ENCODE measurements around the gene SORCS3. TPM values are rescaled to one million over a fixed set of nuclear protein-coding genes. Genes with fewer than 3 reads are reported as not detected.
A peak's percentile ranks its signal among the peaks of the same experiment; 100 is the strongest.

Gene SORCS3
- total RNA-seq, 2 donors from 2014 or later, result 4.3 TPM; not detected in 1

DNA sequence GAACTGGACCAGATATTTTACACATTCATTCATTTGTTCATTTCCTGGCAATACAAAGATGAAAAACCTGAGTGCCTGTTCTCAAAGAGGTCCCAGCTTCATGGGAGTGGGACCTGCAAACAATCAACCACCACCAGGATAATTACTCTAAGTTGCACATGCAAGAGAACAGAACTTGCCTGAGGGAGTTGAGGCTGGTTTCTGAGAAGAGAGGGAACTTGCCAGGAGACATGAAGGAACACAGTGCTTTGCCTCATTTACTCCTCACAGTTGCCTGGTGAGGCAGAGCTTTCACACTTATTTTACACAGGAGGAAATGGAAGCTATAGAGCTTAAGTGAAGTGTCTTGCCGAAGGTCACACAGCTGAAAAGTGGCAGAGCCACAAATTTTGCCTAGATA is 170.1 kb downstream of the SORCS3 start:
- H3K27me3 ChIP-seq (replicated peaks; ENCODE audit: insufficient read depth), result no peaks in the 10 kb centered on the region
- intact Hi-C loops (cut with DNase I), result no loop called here
- 78% methylated on average over 1 of the region's 1 CpG for WGBS
- no peak for DNase-seq (ENCODE audit: low spot score)
- no peak for TF ChIP-seq POLR2A (IDR thresholded peaks at IDR 0.05)
- no peak for TF ChIP-seq POLR2AphosphoS5 (IDR thresholded peaks at IDR 0.05)
- no peak for TF ChIP-seq CTCF (IDR thresholded peaks at IDR 0.05)
- H3K36me3 ChIP-seq, result no peaks in the 10 kb centered on the region
- no peaks in the 10 kb centered on the region for H3K4me1 ChIP-seq (replicated peaks)
- H3K9me3 ChIP-seq, result no peaks in the 10 kb centered on the region
- no peak overlapping the region for H3K4me3 ChIP-seq
- no peak overlapping the region for H3K27ac ChIP-seq

GRCh38 chr10:104816501-104816900 is 175.4 kb downstream of the SORCS3 start:
- Histone ChIP-seq H3K27me3 (replicated peaks; ENCODE audit: insufficient read depth) (no peaks in the 10 kb centered on the region), H3K27ac (no peak overlapping the region), H3K36me3 (no peaks in the 10 kb centered on the region), H3K4me1 (replicated peaks) (no peaks in the 10 kb centered on the region), H3K9me3 (no peaks in the 10 kb centered on the region), H3K4me3 (no peak overlapping the region)
- intact Hi-C loops (cut with DNase I), result no loop called here
- no peak for DNase-seq (ENCODE audit: low spot score)
- TF ChIP-seq CTCF (IDR thresholded peaks at IDR 0.05) (no peak), POLR2AphosphoS5 (IDR thresholded peaks at IDR 0.05) (no peak), POLR2A (IDR thresholded peaks at IDR 0.05) (no peak)
- WGBS, result 68% methylated on average over 2 of the region's 2 CpGs

DNA sequence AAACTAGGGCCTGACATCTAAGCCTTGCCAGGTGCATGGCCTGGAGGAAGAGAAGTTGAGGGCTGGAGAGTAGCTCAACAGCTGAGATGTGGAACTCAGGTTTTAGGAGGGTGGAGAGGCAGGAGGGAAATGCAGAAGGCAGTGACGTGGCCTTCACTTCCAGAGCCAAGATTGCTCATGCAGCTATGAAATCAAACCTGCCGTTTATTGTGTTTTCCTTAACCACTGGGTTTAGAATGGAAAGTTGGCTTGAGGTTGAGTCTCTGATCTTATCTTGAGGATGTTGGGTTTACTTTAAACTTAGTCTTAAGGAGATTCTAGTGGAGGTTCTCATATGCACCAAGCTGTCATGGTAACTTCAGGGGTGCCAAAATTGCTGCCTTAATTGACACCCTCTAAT is 178.6 kb downstream of the SORCS3 start:
- intact Hi-C loops (cut with DNase I), result no loop called here
- H3K4me1 ChIP-seq (replicated peaks), result no peaks in the 10 kb centered on the region
- H3K9me3 ChIP-seq, result no peaks in the 10 kb centered on the region
- H3K4me3 ChIP-seq, result no peak overlapping the region
- no peak overlapping the region for H3K27ac ChIP-seq
- DNase-seq (ENCODE audit: low spot score), result peak; percentile 24
- 18% methylated on average over 2 of the region's 2 CpGs for WGBS
- no peaks in the 10 kb centered on the region for H3K36me3 ChIP-seq
- H3K27me3 ChIP-seq (replicated peaks; ENCODE audit: insufficient read depth), result no peaks in the 10 kb centered on the region
- no peak for TF ChIP-seq POLR2A (IDR thresholded peaks at IDR 0.05)
- TF ChIP-seq POLR2AphosphoS5 (IDR thresholded peaks at IDR 0.05), result peak; percentile 63

DNA sequence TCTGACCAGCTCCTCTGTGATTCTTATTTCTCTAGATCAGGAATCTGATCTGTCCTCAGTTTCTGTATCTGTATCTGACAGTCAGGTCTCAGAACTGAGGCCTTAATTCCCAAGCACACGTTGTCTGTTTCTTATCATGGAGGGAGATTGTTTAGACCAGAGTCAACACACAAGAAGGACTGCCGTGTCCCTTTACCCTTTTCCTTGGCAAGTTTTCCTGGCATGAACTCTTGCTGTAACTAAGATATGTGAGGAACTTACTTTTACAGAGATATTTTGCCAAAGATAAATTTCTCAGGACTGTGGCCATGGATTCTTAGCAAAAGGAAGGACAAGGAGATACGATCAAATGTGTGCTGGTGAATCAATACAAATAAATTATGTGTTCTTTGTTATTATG is 181.0 kb downstream of the SORCS3 start:
- H3K27me3 ChIP-seq (replicated peaks; ENCODE audit: insufficient read depth), result no peaks in the 10 kb centered on the region
- WGBS, result 15% methylated on average over 3 of the region's 3 CpGs

GRCh38 chr10:104824380-104825006 is 183.4 kb downstream of the SORCS3 start:
- Histone ChIP-seq H3K27me3 (replicated peaks; ENCODE audit: insufficient read depth) (no peaks in the 10 kb centered on the region), H3K9me3 (no peaks in the 10 kb centered on the region), H3K36me3 (no peaks in the 10 kb centered on the region), H3K4me1 (replicated peaks) (no peaks in the 10 kb centered on the region), H3K4me3 (no peak overlapping the region), H3K27ac (no peak overlapping the region)
- intact Hi-C loops (cut with DNase I), result no loop called here
- DNase-seq (ENCODE audit: low spot score), result peak; percentile 31
- TF ChIP-seq CTCF (IDR thresholded peaks at IDR 0.05), result no peak
- no peak for TF ChIP-seq POLR2A (IDR thresholded peaks at IDR 0.05)
- no peak for TF ChIP-seq POLR2AphosphoS5 (IDR thresholded peaks at IDR 0.05)
- 20% methylated on average over 6 of the region's 6 CpGs for WGBS

More for the DNA sequence above, 181.0 kb downstream of the SORCS3 start:
- no peaks in the 10 kb centered on the region for H3K4me1 ChIP-seq (replicated peaks)
- H3K36me3 ChIP-seq, result no peaks in the 10 kb centered on the region
- H3K9me3 ChIP-seq, result no peaks in the 10 kb centered on the region
- no peak overlapping the region for H3K27ac ChIP-seq
- peak; percentile 63 for DNase-seq (ENCODE audit: low spot score)
- H3K4me3 ChIP-seq, result no peak overlapping the region
- TF ChIP-seq POLR2A (IDR thresholded peaks at IDR 0.05) (no peak), CTCF (IDR thresholded peaks at IDR 0.05) (no peak), POLR2AphosphoS5 (IDR thresholded peaks at IDR 0.05) (peak; percentile 74)
- intact Hi-C loops (cut with DNase I), result no loop called here
